ENCODE data around the gene JAGN1. TPM values are rescaled to one million over a fixed set of nuclear protein-coding genes. Genes with fewer than 3 reads are reported as not detected.
"Not testable (repeated sequence)": the region's sequence is repeated elsewhere in the genome, so short reads cannot be mapped to it uniquely, and the experiment has no call there.

Gene JAGN1
- total RNA-seq, 3 donors from 2014 or later: 39.2 to 42.3 (median 41.2) TPM

DNA sequence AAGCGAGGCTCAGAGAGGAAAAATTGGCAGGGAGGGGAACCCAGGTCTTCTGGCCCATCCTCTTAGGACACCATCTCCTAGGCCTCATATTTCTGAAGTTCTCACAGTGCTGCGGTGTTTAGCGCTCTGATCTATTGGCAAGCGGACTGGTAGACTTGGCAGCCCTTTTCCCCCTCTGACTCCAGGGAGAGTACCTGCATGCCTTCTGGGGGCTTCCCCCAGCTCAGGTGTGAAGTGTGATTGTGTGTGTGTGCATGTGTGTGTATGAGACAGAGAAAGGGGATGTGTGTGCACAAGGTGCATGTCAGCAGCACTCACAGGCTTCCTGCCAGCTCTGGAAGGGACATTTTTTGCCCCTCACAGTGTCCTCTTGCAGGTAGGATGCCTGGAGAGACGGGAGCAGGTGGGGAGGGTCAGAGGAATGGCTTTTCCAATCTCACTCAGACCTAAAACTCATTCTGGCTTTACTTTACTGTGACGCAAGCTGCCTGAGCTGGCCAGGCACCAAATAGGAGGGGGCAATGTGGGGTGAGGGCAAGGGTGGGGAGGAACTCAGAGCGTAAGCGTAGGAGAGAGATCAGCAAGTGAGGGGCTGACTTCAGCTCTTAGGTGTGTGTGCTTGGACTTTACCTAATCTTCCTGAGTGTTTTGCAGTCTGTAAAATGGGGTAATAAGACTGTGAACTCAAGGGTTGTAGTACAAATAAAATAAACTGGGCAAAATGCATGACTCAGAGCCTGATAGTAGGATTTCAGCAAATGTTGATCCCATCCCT lies 8.2 kb downstream of the JAGN1 start:
- peaks cover 11% of the 10 kb centered on the region for H3K36me3 Mint-ChIP-seq (ENCODE audit: insufficient read depth)
- H3K27me3 Mint-ChIP-seq (ENCODE audit: low read depth): no peaks in the 10 kb centered on the region
- H3K4me3 Mint-ChIP-seq: no peak overlapping the region
- DNase-seq: no peak
- peaks cover 52% of the 10 kb centered on the region for H3K4me1 Mint-ChIP-seq (ENCODE audit: low read depth)
- no peak for ATAC-seq
- peaks cover 3% of the 10 kb centered on the region for H3K9me3 Mint-ChIP-seq

DNA sequence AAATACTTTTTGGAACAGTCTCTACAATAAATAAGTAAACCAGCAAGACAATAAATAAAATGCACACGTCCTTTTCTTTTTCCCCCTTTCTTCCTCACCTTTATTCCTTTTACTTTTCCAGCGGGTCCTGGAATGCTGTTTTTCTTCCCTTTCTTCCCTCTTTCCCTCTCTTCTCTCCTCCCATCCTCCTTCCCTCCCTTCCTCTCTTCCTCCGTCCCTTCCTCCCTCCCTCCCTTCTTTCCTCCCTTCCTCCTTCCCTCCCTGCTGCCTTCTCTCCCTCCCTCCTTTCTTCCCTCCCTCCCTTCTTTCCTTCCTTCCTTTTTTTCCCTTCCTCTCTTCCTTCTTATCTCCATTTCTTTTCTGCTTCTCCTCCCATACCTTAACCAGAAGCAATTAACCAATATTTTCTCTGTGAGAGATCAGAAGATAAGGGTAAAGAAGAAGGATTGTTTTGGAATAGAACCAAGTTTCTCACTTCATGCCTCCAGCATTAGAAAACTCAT lies 8.9 kb downstream of the JAGN1 start:
- no peak overlapping the region for H3K4me3 Mint-ChIP-seq
- no peak for DNase-seq
- peaks cover 3% of the 10 kb centered on the region for H3K9me3 Mint-ChIP-seq
- H3K27me3 Mint-ChIP-seq (ENCODE audit: low read depth): no peaks in the 10 kb centered on the region
- H3K4me1 Mint-ChIP-seq (ENCODE audit: low read depth): peaks cover 49% of the 10 kb centered on the region
- H3K36me3 Mint-ChIP-seq (ENCODE audit: insufficient read depth): peaks cover 6% of the 10 kb centered on the region
- no peak for ATAC-seq

GRCh38 chr3:9900965-9901415 lies 10.6 kb downstream of the JAGN1 start:
- H3K4me3 Mint-ChIP-seq; ATAC-seq; H3K36me3 Mint-ChIP-seq (ENCODE audit: insufficient read depth): not testable (repeated sequence)

DNA sequence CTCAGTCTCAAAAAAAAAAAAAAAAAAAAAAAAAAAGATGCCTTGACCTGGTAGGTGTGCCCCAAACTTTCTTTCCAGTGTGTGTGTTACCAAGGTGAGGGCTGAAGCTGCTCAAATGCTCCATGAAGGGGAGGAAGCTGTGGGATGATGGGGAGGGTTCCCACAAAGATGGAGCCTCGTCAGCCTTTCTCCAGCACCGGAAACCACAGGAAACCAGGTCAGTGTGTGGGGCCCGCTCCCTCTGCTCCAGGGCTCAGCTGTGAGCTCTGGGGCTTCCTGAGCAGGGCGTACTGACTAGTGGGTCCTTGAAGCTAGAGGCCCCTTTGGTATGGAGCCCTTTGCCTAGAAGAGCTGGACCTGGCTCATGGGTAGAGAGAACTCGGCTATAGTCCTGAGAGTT lies 11.6 kb downstream of the JAGN1 start:
- peak; percentile 58 to 64 for ATAC-seq
- no peaks in the 10 kb centered on the region for H3K36me3 Mint-ChIP-seq (ENCODE audit: insufficient read depth)
- peaks cover 37% of the 10 kb centered on the region for H3K4me1 Mint-ChIP-seq (ENCODE audit: low read depth)
- DNase-seq: no peak
- H3K4me3 Mint-ChIP-seq: no peak overlapping the region
- H3K9me3 Mint-ChIP-seq: no peaks in the 10 kb centered on the region
- no peaks in the 10 kb centered on the region for H3K27me3 Mint-ChIP-seq (ENCODE audit: low read depth)

More at GRCh38 chr3:9900965-9901415, 10.6 kb downstream of the JAGN1 start:
- not testable (repeated sequence) for H3K9me3 Mint-ChIP-seq; H3K27me3 Mint-ChIP-seq (ENCODE audit: low read depth); DNase-seq
- H3K4me1 Mint-ChIP-seq (ENCODE audit: low read depth): peaks cover 40% of the 10 kb centered on the region

- no peak for DNase-seq
- Mint-ChIP-seq H3K4me1 (ENCODE audit: low read depth) (peaks cover 36% of the 10 kb centered on the region), H3K4me3 (peak within 1 kb of the TSS; percentile 53), H3K9me3 (no peaks in the 10 kb centered on the region), H3K36me3 (ENCODE audit: insufficient read depth) (no peaks in the 10 kb centered on the region), H3K27me3 (ENCODE audit: low read depth) (no peaks in the 10 kb centered on the region)
- peak; percentile 41 to 74 for ATAC-seq
Measured at GRCh38 chr3:9902372-9903237, 12.2 kb downstream of the JAGN1 start, which contains the start of gene IL17RE. Gene IL17RE, plus strand, starts transcription at chr3:9902848. Its CDS starts 85 bp downstream, at chr3:9902933.

GRCh38 chr3:9903238-9903624 lies 12.8 kb downstream of the JAGN1 start:
- DNase-seq (no peak), ATAC-seq (peak; percentile 41 to 45)
- Mint-ChIP-seq H3K4me1 (ENCODE audit: low read depth) (peaks cover 33% of the 10 kb centered on the region), H3K4me3 (peak overlapping the region; percentile 19), H3K9me3 (no peaks in the 10 kb centered on the region), H3K27me3 (ENCODE audit: low read depth) (no peaks in the 10 kb centered on the region), H3K36me3 (ENCODE audit: insufficient read depth) (no peaks in the 10 kb centered on the region)

- H3K27me3 Mint-ChIP-seq (ENCODE audit: low read depth): no peaks in the 10 kb centered on the region
- ATAC-seq (no peak), DNase-seq (no peak)
- H3K9me3 Mint-ChIP-seq: no peaks in the 10 kb centered on the region
- H3K4me1 Mint-ChIP-seq (ENCODE audit: low read depth): peaks cover 27% of the 10 kb centered on the region
- no peaks in the 10 kb centered on the region for H3K36me3 Mint-ChIP-seq (ENCODE audit: insufficient read depth)
- H3K4me3 Mint-ChIP-seq: no peak overlapping the region
Measured at GRCh38 chr3:9903904-9904303, 13.5 kb downstream of the JAGN1 start.

GRCh38 chr3:9906480-9906879 lies 16.1 kb downstream of the JAGN1 start:
- no peak for ATAC-seq
- Mint-ChIP-seq H3K4me1 (ENCODE audit: low read depth) (peaks cover 35% of the 10 kb centered on the region), H3K9me3 (no peaks in the 10 kb centered on the region), H3K4me3 (no peak overlapping the region), H3K27me3 (ENCODE audit: low read depth) (no peaks in the 10 kb centered on the region), H3K36me3 (ENCODE audit: insufficient read depth) (no peaks in the 10 kb centered on the region)
- no peak for DNase-seq

DNA sequence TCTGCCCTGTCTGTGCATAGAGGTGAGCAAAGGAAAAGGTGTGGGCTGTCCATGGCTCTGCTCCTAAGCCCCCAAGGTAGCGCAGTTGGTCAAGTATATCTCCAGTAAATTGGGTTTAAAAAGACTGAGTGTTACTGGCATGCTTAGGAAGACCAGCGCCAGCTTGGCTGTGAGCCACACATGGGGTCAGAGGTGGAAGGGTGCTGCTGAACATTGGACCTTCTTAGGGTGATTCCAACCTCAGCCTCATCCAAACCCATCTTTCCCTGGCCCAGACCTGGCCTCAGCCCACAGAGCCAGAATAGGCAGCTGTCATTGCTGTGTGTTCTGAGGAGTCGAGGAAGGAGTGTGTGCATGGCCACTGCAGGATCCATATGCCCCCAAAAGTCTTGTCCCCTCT lies 17.9 kb downstream of the JAGN1 start:
- ATAC-seq (no peak), DNase-seq (no peak)
- no peaks in the 10 kb centered on the region for H3K36me3 Mint-ChIP-seq (ENCODE audit: insufficient read depth)
- peaks cover 31% of the 10 kb centered on the region for H3K4me1 Mint-ChIP-seq (ENCODE audit: low read depth)
- H3K4me3 Mint-ChIP-seq: no peak overlapping the region
- no peaks in the 10 kb centered on the region for H3K27me3 Mint-ChIP-seq (ENCODE audit: low read depth)
- no peaks in the 10 kb centered on the region for H3K9me3 Mint-ChIP-seq

GRCh38 chr3:9909221-9910013 lies 19.0 kb downstream of the JAGN1 start:
- H3K36me3 Mint-ChIP-seq (ENCODE audit: insufficient read depth): no peaks in the 10 kb centered on the region
- ATAC-seq: peak; percentile 45 to 49
- H3K27me3 Mint-ChIP-seq (ENCODE audit: low read depth): no peaks in the 10 kb centered on the region
- no peak for DNase-seq
- H3K4me1 Mint-ChIP-seq (ENCODE audit: low read depth): peaks cover 24% of the 10 kb centered on the region
- H3K9me3 Mint-ChIP-seq: no peaks in the 10 kb centered on the region
- H3K4me3 Mint-ChIP-seq: no peak overlapping the region

- DNase-seq: no peak
- Mint-ChIP-seq H3K4me1 (ENCODE audit: low read depth) (peaks cover 34% of the 10 kb centered on the region), H3K9me3 (no peaks in the 10 kb centered on the region), H3K4me3 (no peak overlapping the region), H3K36me3 (ENCODE audit: insufficient read depth) (no peaks in the 10 kb centered on the region), H3K27me3 (ENCODE audit: low read depth) (no peaks in the 10 kb centered on the region)
- no peak for ATAC-seq
Measured at GRCh38 chr3:9911863-9912262, 21.5 kb downstream of the JAGN1 start.

DNA sequence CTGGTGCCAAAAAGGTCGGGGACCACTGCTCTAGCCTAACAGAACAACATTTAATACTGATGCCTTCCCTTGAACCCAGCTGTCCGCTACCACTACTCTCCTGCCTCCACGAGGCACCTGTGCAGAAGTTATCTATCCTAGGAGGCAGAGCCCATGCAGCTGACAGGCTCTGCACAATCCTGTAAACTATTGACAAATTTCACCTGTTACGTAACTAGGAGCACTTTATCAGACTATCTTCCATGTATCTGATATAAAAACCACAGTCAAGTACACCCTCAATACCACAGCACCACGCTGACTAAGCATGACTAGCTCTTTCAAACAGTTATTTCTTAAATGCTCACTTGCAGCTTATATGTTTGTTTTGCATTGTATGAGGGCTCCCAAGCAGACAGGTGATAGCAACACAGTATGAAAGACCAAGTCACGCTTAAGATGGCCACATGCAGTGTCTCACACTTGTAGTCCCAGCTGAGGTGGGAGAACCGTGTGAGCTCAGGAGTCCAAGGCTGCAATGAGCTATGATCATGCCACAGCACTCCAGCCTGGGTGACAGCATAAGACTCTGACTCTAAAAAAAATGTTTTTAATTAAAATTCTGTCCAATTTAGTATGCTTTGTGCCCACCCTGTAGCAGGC lies 22.0 kb downstream of the JAGN1 start:
- ATAC-seq (peak; percentile 27 to 45), DNase-seq (no peak)
- H3K4me3 Mint-ChIP-seq: no peak overlapping the region

GRCh38 chr3:9913601-9914000 lies 23.2 kb downstream of the JAGN1 start:
- peak overlapping the region; percentile 5 for H3K4me3 Mint-ChIP-seq

More for the DNA sequence above, 22.0 kb downstream of the JAGN1 start:
- no peaks in the 10 kb centered on the region for H3K27me3 Mint-ChIP-seq (ENCODE audit: low read depth)
- peaks cover 35% of the 10 kb centered on the region for H3K4me1 Mint-ChIP-seq (ENCODE audit: low read depth)
- H3K36me3 Mint-ChIP-seq (ENCODE audit: insufficient read depth): no peaks in the 10 kb centered on the region
- no peaks in the 10 kb centered on the region for H3K9me3 Mint-ChIP-seq

More at GRCh38 chr3:9913601-9914000, 23.2 kb downstream of the JAGN1 start:
- H3K36me3 Mint-ChIP-seq (ENCODE audit: insufficient read depth): no peaks in the 10 kb centered on the region
- H3K9me3 Mint-ChIP-seq: no peaks in the 10 kb centered on the region
- no peak for DNase-seq
- ATAC-seq: no peak
- H3K4me1 Mint-ChIP-seq (ENCODE audit: low read depth): peaks cover 35% of the 10 kb centered on the region
- no peaks in the 10 kb centered on the region for H3K27me3 Mint-ChIP-seq (ENCODE audit: low read depth)

Data from activated T-cell treated with anti-CD3 and anti-CD28 coated beads, Interleukin-2, amount 50 U/mL, for 4 hours (primary cell).